IPS DF 6.9 (cell line): ENCODE data around the gene CPLX1.
A peak's percentile ranks its signal among the peaks of the same experiment; 100 is the strongest.
"Not testable (repeated sequence)": the region's sequence is repeated elsewhere in the genome, so short reads cannot be mapped to it uniquely, and the experiment has no call there.

Source experiments
- DNase-seq: peaks from one replicate; pipeline ENCODE4 v3.0.0-alpha.2; 2013; ENCODE audit warnings: low read depth, low spot score
- H3K27ac ChIP-seq: one replicate; pipeline ENCODE4 v1.5.1; 2013; ENCODE audit warnings: low read length, control low read depth
- H3K27me3 ChIP-seq: 2 replicates; pipeline ENCODE4 v1.6.1; 2013; ENCODE audit warnings: mild to moderate bottlenecking, low read length; ENCODE audit not compliant: control insufficient read depth, insufficient read depth
- H3K36me3 ChIP-seq: 2 replicates; pipeline ENCODE4 v1.6.1; 2013; ENCODE audit warnings: low read length; ENCODE audit not compliant: control insufficient read depth, insufficient read depth
- H3K4me1 ChIP-seq: 2 replicates; pipeline ENCODE4 v1.6.1; 2013; ENCODE audit warnings: low read length; ENCODE audit not compliant: control insufficient read depth, insufficient read depth
- H3K4me3 ChIP-seq: 2 replicates; pipeline ENCODE4 v1.5.1; 2013; ENCODE audit warnings: mild to moderate bottlenecking, low read length
- H3K9me3 ChIP-seq: 2 replicates; pipeline ENCODE4 v1.6.1; 2013; ENCODE audit warnings: low read length, inconsistent platforms; ENCODE audit not compliant: control insufficient read depth, insufficient read depth
- WGBS: extraction: QIAGEN DNeasy Blood & Tissue Kit; methylation state at CpG from one replicate; pipeline ENCODE4 v1.1.7; 2013; ENCODE audit warnings: mixed read lengths, missing lambda C conversion rate; ENCODE audit not compliant: insufficient read length, insufficient coverage; 5-methylcytosine and 5-hydroxymethylcytosine counted together

CPLX1 gene

DNA sequence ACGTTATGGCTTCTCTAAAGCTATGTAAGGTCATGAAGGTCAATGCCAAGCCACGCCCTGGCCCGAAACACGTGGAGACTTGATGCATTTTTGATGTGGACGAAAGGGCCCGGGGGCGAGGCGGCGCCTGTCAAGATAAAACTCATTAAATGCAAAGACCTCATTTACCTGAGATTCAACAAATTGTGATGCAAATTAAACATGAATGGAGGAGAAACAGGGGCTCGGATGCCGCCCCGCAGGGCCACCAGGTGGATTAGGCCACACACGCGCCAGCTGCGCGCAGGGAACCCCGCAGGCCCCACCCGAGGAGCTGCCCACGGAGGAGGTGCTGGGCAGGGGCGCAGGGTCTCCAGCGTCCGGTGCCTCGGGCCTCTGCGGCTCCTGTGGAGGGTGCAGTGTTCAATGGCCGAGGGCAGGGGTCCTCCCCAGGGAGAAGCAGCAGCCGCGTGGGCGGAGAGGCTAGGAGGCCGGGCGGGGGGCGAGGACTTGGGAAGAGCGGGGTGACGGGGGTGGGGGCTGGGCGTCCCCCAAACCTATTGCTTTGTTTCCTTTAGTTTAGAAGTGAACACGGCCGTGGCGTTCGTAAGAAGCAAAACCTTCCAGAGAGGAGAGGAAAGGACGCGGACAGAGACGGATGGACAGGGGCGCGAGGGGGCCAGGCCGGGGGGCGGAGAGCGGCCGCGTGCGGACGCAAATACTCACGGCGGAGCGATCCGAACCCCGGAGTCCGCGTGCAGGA, 40.4 kb downstream of the CPLX1 start:
- peak overlapping the region; percentile 7; the same call in 1 of the 2 replicates for H3K4me3 ChIP-seq
- no CpG with 5 or more reads among the region's 57 CpGs for WGBS

DNA sequence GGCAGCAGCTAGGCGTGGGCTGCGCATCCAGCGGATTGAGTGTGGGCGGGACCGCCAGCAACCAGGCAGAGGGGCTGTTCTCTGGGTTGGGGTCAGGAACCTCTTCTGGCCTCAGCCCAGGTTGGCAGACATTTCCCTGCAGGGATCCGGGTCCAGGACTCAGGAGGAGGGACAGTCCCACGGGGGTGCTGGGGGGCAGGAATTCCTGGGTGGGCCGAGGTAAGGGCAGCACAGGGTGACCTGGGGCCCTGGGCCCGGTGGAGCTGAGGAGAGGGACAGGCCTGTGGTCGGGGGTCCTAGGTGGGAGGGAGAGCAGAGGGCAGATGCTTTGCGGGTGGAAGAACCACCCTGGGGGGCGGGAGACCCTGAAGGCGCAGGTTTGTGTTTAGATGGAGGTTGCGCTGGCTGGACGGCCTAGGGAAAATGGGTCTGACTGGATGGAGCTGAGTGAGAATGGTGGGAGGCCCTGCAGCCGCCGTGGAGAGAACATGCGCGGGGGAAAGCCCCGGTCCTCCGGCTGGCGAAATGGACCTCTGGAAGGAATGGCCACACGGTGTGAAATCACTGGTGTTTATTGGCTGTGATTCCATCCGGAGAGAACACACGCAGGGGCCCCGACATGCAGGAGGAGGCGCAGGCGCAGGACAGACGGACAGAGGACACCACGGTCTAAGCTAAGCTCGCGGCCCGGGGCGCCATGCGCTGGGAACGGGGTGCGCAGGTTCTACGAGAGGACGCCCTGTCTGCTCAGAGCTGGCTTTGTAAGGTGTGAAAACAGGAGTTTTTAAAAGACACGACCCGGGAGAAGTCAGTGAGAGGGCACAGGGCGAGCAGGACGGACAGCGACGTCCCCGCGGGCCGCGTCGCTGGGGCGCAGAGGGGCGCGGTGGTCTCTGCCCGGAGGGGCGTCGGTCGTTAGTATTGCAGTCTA, 41.3 kb downstream of the CPLX1 start:
- H3K4me3 ChIP-seq = no peak overlapping the region
- DNase-seq = no peak
- H3K27ac ChIP-seq = no peak overlapping the region
- H3K27me3 ChIP-seq = peaks cover 11% of the 10 kb centered on the region; the same call in 1 of the 2 replicates
- H3K4me1 ChIP-seq = peaks cover 6% of the 10 kb centered on the region; the same call in 1 of the 2 replicates
- no peaks in the 10 kb centered on the region for H3K9me3 ChIP-seq
- WGBS = no CpG with 5 or more reads among the region's 57 CpGs
- H3K36me3 ChIP-seq = no peaks in the 10 kb centered on the region

More for the DNA sequence above, 40.4 kb downstream of the CPLX1 start:
- no peak for DNase-seq
- H3K27me3 ChIP-seq = peaks cover 11% of the 10 kb centered on the region; the same call in 1 of the 2 replicates
- H3K36me3 ChIP-seq = no peaks in the 10 kb centered on the region
- H3K27ac ChIP-seq = no peak overlapping the region
- no peaks in the 10 kb centered on the region for H3K9me3 ChIP-seq
- H3K4me1 ChIP-seq = peaks cover 6% of the 10 kb centered on the region; the same call in 1 of the 2 replicates

DNA sequence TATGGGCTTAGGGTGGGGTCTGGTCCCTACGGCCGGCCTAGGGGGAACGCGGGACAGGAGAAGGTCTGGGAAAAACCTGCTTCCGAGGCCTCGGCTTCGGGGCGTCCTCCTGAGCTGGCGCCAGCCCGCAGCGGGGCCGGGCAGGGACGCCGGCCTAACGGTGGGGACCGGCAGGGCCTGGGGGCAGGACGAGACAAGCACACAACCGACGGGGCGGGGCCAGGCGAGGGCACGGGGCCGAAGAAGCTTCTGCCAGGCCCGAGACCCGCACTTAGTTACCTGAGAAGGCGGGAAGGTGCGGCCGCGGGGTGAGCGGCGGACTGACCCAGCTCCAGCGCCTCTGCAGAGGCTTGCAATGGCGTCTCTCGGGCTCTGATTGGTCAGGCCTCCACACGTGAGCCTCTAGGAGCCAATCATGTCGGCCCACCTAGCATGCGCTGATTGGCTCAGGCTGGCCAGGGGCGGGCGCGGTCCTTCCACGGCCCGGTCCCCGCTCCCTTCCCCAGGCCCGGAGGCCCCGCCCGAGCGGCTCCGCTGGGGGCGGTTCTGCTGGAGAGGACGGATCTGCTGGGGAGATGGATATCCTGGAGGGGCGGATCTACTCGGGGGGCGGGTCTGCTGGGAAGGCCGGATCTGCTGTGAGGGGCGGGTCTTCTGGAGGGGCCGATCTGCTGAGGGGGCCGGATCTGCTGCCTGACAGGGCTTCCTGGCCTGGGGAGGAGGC, 44.3 kb downstream of the CPLX1 start:
- Histone ChIP-seq H3K4me1 (peaks cover 6% of the 10 kb centered on the region; the same call in 1 of the 2 replicates), H3K27ac (no peak overlapping the region), H3K4me3 (peak overlapping the region; percentile 77), H3K36me3 (no peaks in the 10 kb centered on the region), H3K27me3 (peaks cover 11% of the 10 kb centered on the region; the same call in 1 of the 2 replicates), H3K9me3 (no peaks in the 10 kb centered on the region)
- no CpG with 5 or more reads among the region's 57 CpGs for WGBS
- peak; percentile 91 for DNase-seq

DNA sequence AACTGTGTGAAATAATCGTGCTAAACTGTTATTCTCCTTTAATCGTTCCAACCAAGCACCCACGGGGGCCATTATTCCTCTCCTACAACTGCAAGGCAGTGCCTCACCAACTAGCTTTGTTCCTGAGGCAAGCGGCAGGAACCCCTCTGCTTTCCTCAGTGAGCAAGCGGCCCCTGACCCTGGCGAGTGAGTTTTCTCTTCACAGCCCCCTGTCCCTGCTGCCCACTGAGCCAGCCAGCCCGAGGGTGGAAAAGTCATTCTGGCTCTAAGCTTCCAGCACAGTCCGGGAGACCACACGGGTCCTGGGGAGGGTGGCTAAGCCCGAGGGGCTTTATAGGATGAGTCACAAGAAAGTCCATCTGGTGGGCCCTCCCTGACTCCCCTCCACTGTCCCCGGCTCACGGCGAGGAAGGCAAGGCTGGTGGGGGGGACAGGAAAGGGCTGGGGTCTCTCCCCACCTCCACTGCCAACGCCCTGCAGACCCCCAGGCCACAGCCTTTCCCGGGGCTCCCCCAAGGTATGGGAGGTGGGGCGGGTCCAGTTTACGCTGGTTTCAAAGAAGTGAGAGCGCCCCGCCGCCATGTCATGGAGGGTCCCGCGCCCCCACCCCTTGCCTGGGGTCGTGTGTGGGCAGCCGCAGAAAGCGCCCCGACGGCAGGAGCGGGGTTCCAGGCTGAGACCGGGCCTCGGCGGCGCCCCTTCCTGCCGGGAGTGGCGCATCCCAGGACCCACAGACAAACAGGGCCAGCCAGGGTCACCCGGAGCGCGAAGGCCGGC, 45.0 kb downstream of the CPLX1 start:
- Histone ChIP-seq H3K27ac (no peak overlapping the region), H3K4me3 (peak overlapping the region; percentile 77), H3K36me3 (no peaks in the 10 kb centered on the region; the same call in 1 of the 2 replicates), H3K9me3 (no peaks in the 10 kb centered on the region), H3K4me1 (peaks cover 3% of the 10 kb centered on the region; the same call in 1 of the 2 replicates), H3K27me3 (peaks cover 9% of the 10 kb centered on the region; the same call in 1 of the 2 replicates)
- DNase-seq = no peak
- no CpG with 5 or more reads among the region's 38 CpGs for WGBS

DNA sequence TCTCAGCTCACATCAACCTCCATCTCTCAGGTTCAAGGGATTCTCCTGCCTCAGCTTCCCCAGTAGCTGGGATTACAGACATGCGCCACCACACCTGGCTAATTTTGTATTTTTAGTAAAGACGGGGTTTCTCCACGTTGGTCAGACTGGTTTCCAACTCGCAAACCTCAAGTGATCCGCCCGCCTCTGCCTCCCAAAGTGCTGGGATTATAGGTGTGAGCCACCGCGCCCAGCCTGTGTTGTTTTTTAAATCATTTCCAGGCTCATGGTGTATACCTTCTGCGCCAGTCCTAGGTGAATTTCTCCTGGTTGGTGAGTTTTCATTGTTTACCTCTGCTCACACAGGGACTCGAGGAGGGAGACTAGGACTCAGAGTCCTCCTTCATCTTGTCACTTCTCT, 45.7 kb downstream of the CPLX1 start:
- H3K4me3 ChIP-seq = not testable (repeated sequence)

DNA sequence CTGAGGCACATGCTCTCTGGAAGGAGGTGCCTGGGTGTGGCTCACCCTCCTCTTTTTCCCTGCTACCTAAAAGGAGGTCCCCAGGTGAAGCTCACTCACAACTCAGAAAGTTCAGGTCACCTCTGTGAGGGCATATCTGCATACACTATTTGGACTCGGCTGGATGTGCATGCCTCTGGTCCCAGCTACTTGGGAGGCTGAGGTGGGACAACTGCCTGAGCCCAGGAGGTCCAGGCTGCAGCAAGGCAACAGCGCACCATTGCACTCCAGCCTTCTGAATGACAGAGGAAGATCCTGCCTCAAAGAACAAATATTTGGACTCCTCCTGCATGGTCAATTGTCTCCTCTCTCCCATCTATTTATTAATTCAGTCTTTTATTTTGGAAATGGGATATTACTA, 46.4 kb downstream of the CPLX1 start:
- no peak overlapping the region for H3K27ac ChIP-seq
- WGBS = no CpG with 5 or more reads among the region's 2 CpGs
- DNase-seq = no peak
- no peaks in the 10 kb centered on the region for H3K9me3 ChIP-seq
- H3K36me3 ChIP-seq = peaks cover 2% of the 10 kb centered on the region; the same call in 1 of the 2 replicates
- H3K4me3 ChIP-seq = no peak overlapping the region
- H3K27me3 ChIP-seq = peaks cover 4% of the 10 kb centered on the region; the same call in 1 of the 2 replicates
- H3K4me1 ChIP-seq = 0 out of 2 replicates have a peak, but pooled peaks cover 1% of the 10 kb centered on the region

More for the DNA sequence above, 45.7 kb downstream of the CPLX1 start:
- not testable (repeated sequence) for H3K9me3 ChIP-seq, H3K36me3 ChIP-seq, DNase-seq, H3K27me3 ChIP-seq, H3K27ac ChIP-seq, H3K4me1 ChIP-seq
- no CpG with 5 or more reads among the region's 10 CpGs for WGBS

DNA sequence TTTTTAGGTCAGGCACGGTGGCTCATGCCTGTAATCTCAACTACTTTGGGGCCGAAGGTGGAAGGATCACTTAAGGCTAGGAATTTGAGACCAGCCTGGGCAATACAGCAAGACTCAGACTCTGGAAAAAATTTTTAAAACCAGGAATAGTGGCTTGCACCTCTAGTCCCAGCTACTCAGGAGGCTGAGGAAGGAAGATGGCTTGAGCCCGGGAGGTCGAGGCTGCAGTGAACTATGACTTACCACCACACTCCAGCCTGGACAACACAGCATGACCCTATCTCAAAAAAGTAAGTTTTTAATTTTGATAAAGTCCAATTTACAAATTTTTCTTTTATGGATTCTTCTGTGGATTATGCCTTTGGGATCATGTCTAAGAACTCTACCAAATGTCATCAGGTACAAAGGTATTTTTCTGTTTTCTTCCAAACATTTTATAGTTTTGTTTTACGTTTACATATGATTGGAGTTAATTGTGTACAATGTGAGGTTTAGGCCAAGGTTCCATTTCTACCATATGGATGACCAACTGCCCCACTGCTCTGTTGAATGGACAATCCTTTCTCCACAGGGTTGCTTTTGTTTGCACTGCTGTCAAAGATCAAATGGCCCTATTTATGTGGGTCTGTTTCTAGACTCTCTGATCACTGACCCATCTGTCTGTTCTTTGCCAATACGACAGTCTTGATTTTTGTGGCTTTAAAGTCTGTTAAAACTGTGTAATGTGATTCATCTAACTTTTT, 48.2 kb downstream of the CPLX1 start:
- Histone ChIP-seq H3K4me1 (no peaks in the 10 kb centered on the region), H3K27me3 (no peaks in the 10 kb centered on the region), H3K36me3 (peaks cover 3% of the 10 kb centered on the region; the same call in 1 of the 2 replicates), H3K9me3 (no peaks in the 10 kb centered on the region), H3K4me3 (no peak overlapping the region), H3K27ac (no peak overlapping the region)
- no peak for DNase-seq
- WGBS = no CpG with 5 or more reads among the region's 6 CpGs

DNA sequence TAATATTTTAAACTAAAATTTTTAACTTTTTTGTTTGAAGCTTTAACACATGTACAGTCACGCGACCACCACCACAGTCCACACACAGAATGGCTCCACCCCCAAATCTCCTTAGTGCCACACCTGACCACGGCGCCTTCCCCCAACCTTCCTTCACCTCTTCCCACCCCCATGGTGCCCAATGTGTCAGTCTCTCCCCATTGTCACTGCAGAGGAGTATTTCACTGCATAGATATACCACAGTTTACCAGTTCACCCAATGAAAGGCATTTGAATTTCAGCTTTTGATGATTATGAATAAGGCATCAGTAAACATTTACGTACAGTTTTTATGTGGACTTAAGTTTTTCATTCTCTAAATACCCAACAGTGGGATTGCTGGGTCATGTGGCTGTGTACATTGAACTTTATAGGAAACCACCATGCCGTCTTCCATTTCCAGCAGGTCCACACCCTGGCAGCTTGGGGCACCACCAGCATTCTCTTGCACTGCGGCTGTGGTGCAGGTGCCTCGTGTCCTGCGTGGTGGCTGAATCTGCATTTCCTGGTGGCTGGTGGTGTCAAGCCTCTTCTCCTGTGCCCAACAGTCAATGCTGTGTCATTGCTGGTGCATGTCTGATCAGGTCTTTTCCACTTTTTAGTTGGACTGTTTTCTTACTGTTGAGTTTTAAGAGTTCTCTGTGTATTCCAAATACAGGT, 49.0 kb downstream of the CPLX1 start:
- H3K4me1 ChIP-seq = no peaks in the 10 kb centered on the region
- no CpG with 5 or more reads among the region's 9 CpGs for WGBS
- no peak for DNase-seq
- H3K36me3 ChIP-seq = peaks cover 3% of the 10 kb centered on the region; the same call in 1 of the 2 replicates
- no peaks in the 10 kb centered on the region for H3K9me3 ChIP-seq
- no peak overlapping the region for H3K4me3 ChIP-seq
- no peak overlapping the region for H3K27ac ChIP-seq
- H3K27me3 ChIP-seq = no peaks in the 10 kb centered on the region

DNA sequence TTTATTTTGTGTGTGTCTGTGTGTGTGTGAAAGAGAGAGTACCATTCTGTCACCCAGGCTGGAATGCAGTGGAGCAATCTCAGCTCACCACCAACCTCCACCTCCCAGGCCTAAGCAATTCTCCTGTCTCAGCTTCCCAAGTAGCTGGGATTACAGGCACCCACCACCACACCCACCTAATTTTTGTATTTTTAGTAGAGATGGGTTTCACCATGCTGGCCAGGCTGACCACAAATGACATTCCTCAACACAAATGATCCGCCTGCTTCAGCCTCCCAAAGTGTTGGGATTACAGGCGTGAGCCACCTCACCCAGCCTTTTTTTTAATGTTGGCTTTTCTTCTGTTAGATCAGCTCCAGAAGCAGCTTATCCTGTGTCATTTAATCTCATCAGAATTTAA, 50.4 kb downstream of the CPLX1 start:
- not testable (repeated sequence) for H3K27me3 ChIP-seq, H3K4me3 ChIP-seq, H3K4me1 ChIP-seq, H3K36me3 ChIP-seq, H3K9me3 ChIP-seq, DNase-seq, H3K27ac ChIP-seq
- WGBS = no CpG with 5 or more reads among the region's 2 CpGs
